HepG2 (cell line): ENCODE data around the gene ZNF334. TPM values are rescaled to one million over a fixed set of nuclear protein-coding genes. Genes with fewer than 3 reads are reported as not detected.
A peak's percentile ranks its signal among the peaks of the same experiment; 100 is the strongest.

ENCODE experiments used
- ATAC-seq: fragments of 200-7000 bp; cut with Tn5 transposase; 3 replicates; pipeline ENCODE4 v1.9.1; 2020; ENCODE audit warnings: mild to moderate bottlenecking, moderate library complexity
- BruUV-seq: library from RNA; stranded (reverse); fragments of 400-500 nt; replicated peaks from 2 replicates; lab custom pipeline; 2021; lab: Mats Ljungman, UMichigan
- CTCF ChIA-PET: fragments of 300-600 bp; formaldehyde crosslinking; extraction: SDS; loops from one replicate; lab custom pipeline; 2021; ENCODE audit warnings: low total read pairs, inconsistent platforms, low intra/inter-chr PET ratio; lab: Yijun Ruan, JAX
- POLR2A ChIA-PET: fragments of 350-600 bp; sonication (Branson Sonifier 250); formaldehyde crosslinking; loops from one replicate; lab custom pipeline; 2020; ENCODE audit warnings: antibody characterized with exemption, inconsistent platforms; lab: Yijun Ruan, JAX
- DNase-seq: peaks from one replicate; pipeline ENCODE4 v3.0.0-alpha.2; 2015; ENCODE audit warnings: low spot score
- FAIRE-seq: peaks from 3 replicates; lab custom pipeline; 2011; peaks lifted over from hg19 to GRCh38; lab: Jason Lieb, UNC
- H2AFZ ChIP-seq: one replicate; pipeline ENCODE4 v1.6.1; 2011; ENCODE audit warnings: low read length, inconsistent platforms
- H3K27ac ChIP-seq: fragments of 300-600 bp; 3 replicates; pipeline ENCODE4 v1.8.0; 2011; ENCODE audit warnings: mixed run types, mild to moderate bottlenecking, mixed read lengths, low read length, inconsistent platforms; ENCODE audit not compliant: insufficient read depth; ENCODE audit errors: extremely low read length
- H3K27me3 ChIP-seq, 2 experiments: fragments of 200-600 bp in 1 of 2; 2 replicates in 1 of 2; 3 replicates in 1 of 2; pipeline versions ENCODE4 v1.6.0 to v1.8.0; 2011; ENCODE audit warnings: low read length in 2 of 2, mild to moderate bottlenecking in 2 of 2, moderate library complexity in 2 of 2, inconsistent platforms in 1 of 2; ENCODE audit not compliant: insufficient read depth in 2 of 2, control insufficient read depth in 1 of 2
- H3K36me3 ChIP-seq, 2 experiments: fragments of 200-600 bp in 1 of 2; replicated peaks in 1 of 2; 2 replicates in 1 of 2; 3 replicates in 1 of 2; pipeline versions ENCODE4 v1.5.1 to v1.8.0; 2011; ENCODE audit warnings: low read length in 2 of 2, inconsistent platforms in 1 of 2; ENCODE audit not compliant: insufficient read depth in 2 of 2, control insufficient read depth in 1 of 2
- H3K4me1 ChIP-seq: 2 replicates; pipeline ENCODE4 v1.5.1; 2012; ENCODE audit warnings: low read length, inconsistent platforms; ENCODE audit not compliant: insufficient read depth
- H3K4me2 ChIP-seq: 2 replicates; pipeline ENCODE4 v1.6.0; 2011; ENCODE audit warnings: low read depth, low read length, inconsistent platforms
- H3K4me3 ChIP-seq, 3 experiments: fragments of 200-600 bp in 1 of 3; sonication (generic), shearing (Covaris generic) in 1 of 3; replicated peaks in 1 of 3; 2 replicates each; pipeline ENCODE4 v1.5.1; 2011 to 2016; ENCODE audit warnings: low read length in 3 of 3, inconsistent platforms in 2 of 3, low read depth in 2 of 3, mild to moderate bottlenecking in 2 of 3, control low read depth in 1 of 3, mixed read lengths in 1 of 3; ENCODE audit not compliant: insufficient read depth in 1 of 3
- H3K79me2 ChIP-seq: one replicate; pipeline ENCODE4 v1.6.1; 2011; ENCODE audit warnings: low read length, inconsistent platforms; ENCODE audit not compliant: insufficient read depth
- H3K9ac ChIP-seq: 2 replicates; pipeline ENCODE4 v1.6.0; 2011; ENCODE audit warnings: mild to moderate bottlenecking, low read depth, low read length, inconsistent platforms; ENCODE audit not compliant: insufficient read depth
- H3K9me3 ChIP-seq: 2 replicates; pipeline ENCODE4 v1.5.1; 2012; ENCODE audit warnings: mild to moderate bottlenecking, low read length
- H4K20me1 ChIP-seq: 2 replicates; pipeline ENCODE4 v1.6.0; 2011; ENCODE audit warnings: inconsistent platforms, mild to moderate bottlenecking, low read length, moderate library complexity; ENCODE audit not compliant: insufficient read depth
- ARID3A ChIP-seq: IDR thresholded peaks from 2 replicates; pipeline ENCODE4 v1.6.1; 2012; ENCODE audit warnings: low read depth, low read length, improper control_type of control experiment
- ELF3 ChIP-seq: IDR thresholded peaks from 2 replicates; pipeline ENCODE4 v1.6.1; 2016; ENCODE audit warnings: missing genetic modification reagents, missing compliant biosample characterization
- EZH2 ChIP-seq: conservative IDR thresholded peaks from 2 replicates; pipeline ENCODE4 v1.6.1; 2012; ENCODE audit warnings: mild to moderate bottlenecking, low read depth, low read length, moderate library complexity
- NFKBIZ ChIP-seq: IDR thresholded peaks from 2 replicates; pipeline ENCODE4 v1.6.1; 2018; ENCODE audit warnings: missing genetic modification reagents, missing compliant biosample characterization
- SIN3A ChIP-seq: IDR thresholded peaks from 2 replicates; pipeline ENCODE4 v1.6.1; 2011; ENCODE audit warnings: low read depth, mild to moderate bottlenecking, control low read depth, low read length, borderline replicate concordance
- SP2 ChIP-seq: sonication (generic); formaldehyde crosslinking; IDR thresholded peaks from 2 replicates; pipeline ENCODE4 v1.5.1; 2020; ENCODE audit warnings: mild to moderate bottlenecking, missing genetic modification reagents
- ZKSCAN8 ChIP-seq: IDR thresholded peaks from 2 replicates; pipeline ENCODE4 v1.6.1; 2016; ENCODE audit warnings: borderline replicate concordance, missing genetic modification reagents, missing compliant biosample characterization
- ZNF17 ChIP-seq: sonication (generic); formaldehyde crosslinking; IDR thresholded peaks from 2 replicates; pipeline ENCODE4 v1.5.0; 2020; ENCODE audit warnings: mild to moderate bottlenecking, missing genetic modification reagents
- ZNF33A ChIP-seq: sonication (generic); formaldehyde crosslinking; IDR thresholded peaks from 2 replicates; pipeline ENCODE4 v1.5.1; 2020; ENCODE audit warnings: missing genetic modification reagents, mild to moderate bottlenecking, moderate library complexity, borderline replicate concordance
- ZNF569 ChIP-seq: sonication (generic); formaldehyde crosslinking; IDR thresholded peaks from 2 replicates; pipeline ENCODE4 v1.5.0; 2020; ENCODE audit warnings: mild to moderate bottlenecking, missing genetic modification reagents, moderate library complexity, borderline replicate concordance
- ZNF687 ChIP-seq: sonication (generic); formaldehyde crosslinking; IDR thresholded peaks from 2 replicates; pipeline ENCODE4 v1.5.1; 2020; ENCODE audit warnings: mild to moderate bottlenecking, missing genetic modification reagents, moderate library complexity
- ZNF75D ChIP-seq: sonication (generic); formaldehyde crosslinking; IDR thresholded peaks from 2 replicates; pipeline ENCODE4 v1.8.1; 2023; ENCODE audit warnings: missing genetic modification reagents, mild to moderate bottlenecking, borderline replicate concordance
- WGBS: methylation state at CpG from one replicate; pipeline ENCODE4 v1.1.6; 2017; ENCODE audit warnings: low lambda C conversion rate; 5-methylcytosine and 5-hydroxymethylcytosine counted together
- in situ Hi-C: cut with HindIII; loops from 2 replicates; pipeline ENCODE4 v1.10.0; 2017; ENCODE audit warnings: low pct_unique_long_range_greater_than_20kb; ENCODE audit not compliant: extremely low pct_ligation_motif_present
- intact Hi-C: fragments of 100-400 bp; cut with micrococcal nuclease; formaldehyde crosslinking; loops from one replicate; pipeline ENCODE4 v1.10.0; 2022; ENCODE audit not compliant: unreplicated experiment
- polyA plus RNA-seq, 8 experiments: library from polyadenylated mRNA; depleted of rRNA in 3 of 8; stranded (reverse) in 7 of 8; unstranded in 1 of 8; fragments of >200 nt; fragmentation: Illumina TruSeq in 4 of 8; extraction: Trizol in 4 of 8; gene quantifications; 2 replicates each; pipeline versions ENCODE4 v1.2.1 to v1.2.3, GENCODE V29; 2011 to 2016; ENCODE audit warnings: low read depth in 4 of 8, missing spikeins in 1 of 8, mixed read lengths in 1 of 8; ENCODE audit not compliant: insufficient read depth in 1 of 8
- total RNA-seq, 5 experiments: library from RNA; depleted of rRNA; stranded (reverse); fragments of >200 nt; fragmentation: Illumina TruSeq; extraction: Trizol; gene quantifications; 2 replicates each; pipeline ENCODE4 v1.2.3, GENCODE V29; 2016; ENCODE audit warnings: low read depth in 1 of 5
- TF ChIP-seq, protein P1 (sequence below): sonication (generic); formaldehyde crosslinking; IDR thresholded peaks from 2 replicates; pipeline ENCODE4 v1.8.0; 2023; ENCODE audit warnings: mild to moderate bottlenecking, missing genetic modification reagents
- TF ChIP-seq, protein P2 (sequence below): conservative IDR thresholded peaks from 2 replicates; pipeline ENCODE4 v1.6.1; 2018; ENCODE audit warnings: missing genetic modification reagents

The ZNF334 gene
- total and polyA plus RNA-seq, 2 of the 13 experiments (the other 11 are each of a cell fraction or from before 2014, with no cell fraction given) = 4.8 to 7.8 TPM

GRCh38 chr20:46551522-46552381, 38.4 kb upstream of the ZNF334 start:
- Histone ChIP-seq H3K27me3 (peaks cover 5 to 18% of the 10 kb centered on the region in 2 experiments; a peak in 3 of 5 replicates), H3K9ac (no peak overlapping the region), H3K4me2 (peak overlapping the region; percentile 22; the same call in 1 of the 2 replicates), H3K4me3 (no peak overlapping the region), H3K79me2 (no peaks in the 10 kb centered on the region), H3K36me3 (no peaks in the 10 kb centered on the region), H2AFZ (no peak overlapping the region), H3K27ac (no peak overlapping the region), H3K9me3 (no peaks in the 10 kb centered on the region), H3K4me1 (peaks cover 40% of the 10 kb centered on the region), H4K20me1 (no peaks in the 10 kb centered on the region)
- intact Hi-C loops = no loop called here
- ATAC-seq = peak; percentile 52
- FAIRE-seq = peak; percentile 8
- BruUV-seq = no TSS peak
- 38% methylated on average over 12 of the region's 12 CpGs for WGBS
- in situ Hi-C loops = no loop called here
- ChIA-PET CTCF (no interaction called here), POLR2A (interaction anchor here (0.6 to 2.1 kb wide), 3 partner anchors 13 to 138 kb away, joined by 4 read pairs; no protein-coding TSS in a partner anchor)
- peak; percentile 55 for DNase-seq
- TF ChIP-seq, protein P1, sequence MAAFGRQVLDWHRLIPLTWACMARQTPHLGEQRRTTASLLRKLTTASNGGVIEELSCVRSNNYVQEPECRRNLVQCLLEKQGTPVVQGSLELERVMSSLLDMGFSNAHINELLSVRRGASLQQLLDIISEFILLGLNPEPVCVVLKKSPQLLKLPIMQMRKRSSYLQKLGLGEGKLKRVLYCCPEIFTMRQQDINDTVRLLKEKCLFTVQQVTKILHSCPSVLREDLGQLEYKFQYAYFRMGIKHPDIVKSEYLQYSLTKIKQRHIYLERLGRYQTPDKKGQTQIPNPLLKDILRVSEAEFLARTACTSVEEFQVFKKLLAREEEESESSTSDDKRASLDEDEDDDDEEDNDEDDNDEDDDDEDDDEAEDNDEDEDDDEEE (CRISPR knock-in tag) = no peak
- TF ChIP-seq, protein P2, sequence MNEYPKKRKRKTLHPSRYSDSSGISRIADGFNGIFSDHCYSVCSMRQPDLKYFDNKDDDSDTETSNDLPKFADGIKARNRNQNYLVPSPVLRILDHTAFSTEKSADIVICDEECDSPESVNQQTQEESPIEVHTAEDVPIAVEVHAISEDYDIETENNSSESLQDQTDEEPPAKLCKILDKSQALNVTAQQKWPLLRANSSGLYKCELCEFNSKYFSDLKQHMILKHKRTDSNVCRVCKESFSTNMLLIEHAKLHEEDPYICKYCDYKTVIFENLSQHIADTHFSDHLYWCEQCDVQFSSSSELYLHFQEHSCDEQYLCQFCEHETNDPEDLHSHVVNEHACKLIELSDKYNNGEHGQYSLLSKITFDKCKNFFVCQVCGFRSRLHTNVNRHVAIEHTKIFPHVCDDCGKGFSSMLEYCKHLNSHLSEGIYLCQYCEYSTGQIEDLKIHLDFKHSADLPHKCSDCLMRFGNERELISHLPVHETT (CRISPR knock-in tag) = no peak
- TF ChIP-seq SP2 (no peak), ARID3A (no peak), ZKSCAN8 (CRISPR knock-in tag) (no peak), EZH2 (no peak), ELF3 (CRISPR knock-in tag) (no peak), SIN3A (no peak), ZNF17 (CRISPR knock-in tag) (no peak), ZNF33A (CRISPR knock-in tag) (no peak), NFKBIZ (CRISPR knock-in tag) (no peak), ZNF75D (CRISPR knock-in tag) (no peak), ZNF687 (0 out of 2 replicates have a peak, but pooled peaks have one; percentile 18), ZNF569 (CRISPR knock-in tag) (no peak)
